NCI-H2081 (cell line): ENCODE measurements around the gene PPP2R2D.
"Not testable (repeated sequence)": the region's sequence is repeated elsewhere in the genome, so short reads cannot be mapped to it uniquely, and the experiment has no call there.

Experiments used
- DNase-seq, 2 experiments: peaks; one replicate each; lab custom pipeline; 2025; lab: John Stamatoyannopoulos, UW

The PPP2R2D gene

GRCh38 chr10:131977323-131978096, 76.7 kb downstream of the PPP2R2D start:
- DNase-seq, result no peak

DNA sequence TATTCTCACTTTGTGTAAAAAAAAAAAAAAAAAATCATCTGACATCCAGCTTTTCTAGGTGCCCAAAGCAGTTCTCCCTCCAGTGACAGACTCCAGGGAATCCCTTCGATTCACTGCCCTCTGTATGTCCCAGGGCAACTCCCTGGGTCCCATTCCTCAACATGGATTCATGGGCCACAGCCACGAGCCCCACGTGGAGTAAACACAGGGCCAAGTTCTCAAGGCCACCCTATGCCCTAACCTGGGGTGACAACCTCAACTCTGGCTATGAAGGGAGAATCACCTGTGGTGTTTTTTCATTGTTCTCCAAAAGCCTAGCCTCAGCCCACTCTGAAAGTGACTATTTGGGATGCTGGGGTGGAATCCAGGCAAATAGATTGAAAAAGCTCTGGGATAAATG, 77.6 kb downstream of the PPP2R2D start:
- no peak for DNase-seq

DNA sequence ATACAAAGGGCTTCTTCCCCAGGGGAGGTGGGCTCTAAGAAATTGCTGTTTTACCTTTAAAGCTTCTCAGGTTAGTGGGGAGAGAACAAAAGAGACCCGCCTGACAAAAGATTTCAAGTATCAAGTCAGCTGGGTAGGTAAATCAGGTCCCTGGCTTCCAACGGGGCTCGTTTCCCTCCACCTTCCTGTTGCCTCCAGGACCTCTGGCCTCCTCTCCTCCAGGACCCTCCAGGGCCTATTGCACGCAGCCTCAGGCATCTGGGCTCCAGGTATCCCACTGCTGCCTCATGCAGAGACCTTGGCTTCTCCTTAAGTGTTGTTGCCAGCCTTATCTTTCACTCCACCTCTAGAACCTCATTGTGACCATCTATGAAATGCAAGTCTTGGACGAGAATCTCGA, 78.0 kb downstream of the PPP2R2D start:
- DNase-seq, result no peak

GRCh38 chr10:131979336-131979735, 78.5 kb downstream of the PPP2R2D start:
- DNase-seq, result no peak

- DNase-seq, result no peak
Measured at GRCh38 chr10:131979821-131980270, 79.0 kb downstream of the PPP2R2D start.

DNA sequence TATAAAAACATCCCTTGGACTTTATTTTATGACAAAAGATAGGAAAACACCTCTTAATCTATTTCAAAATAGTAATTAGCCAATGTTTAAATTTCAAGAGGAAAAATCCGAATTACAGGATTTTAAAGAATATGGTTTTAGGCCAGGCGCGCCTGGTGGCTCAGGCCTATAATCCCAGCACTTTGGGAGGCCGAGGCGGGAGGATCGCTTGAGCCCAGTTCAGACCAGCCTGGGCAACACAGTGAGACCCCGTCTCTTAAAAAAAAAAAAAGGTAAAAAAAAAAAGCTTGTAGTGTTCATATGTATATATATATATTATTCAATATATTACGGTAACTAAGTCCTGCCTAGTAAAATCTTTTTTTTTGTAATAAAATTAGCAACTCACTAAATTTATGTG, 79.5 kb downstream of the PPP2R2D start:
- DNase-seq, result no peak

- peak in 1 of 2 experiments; percentile 3 for DNase-seq
Measured at GRCh38 chr10:131980761-131981428, 80.1 kb downstream of the PPP2R2D start.

DNA sequence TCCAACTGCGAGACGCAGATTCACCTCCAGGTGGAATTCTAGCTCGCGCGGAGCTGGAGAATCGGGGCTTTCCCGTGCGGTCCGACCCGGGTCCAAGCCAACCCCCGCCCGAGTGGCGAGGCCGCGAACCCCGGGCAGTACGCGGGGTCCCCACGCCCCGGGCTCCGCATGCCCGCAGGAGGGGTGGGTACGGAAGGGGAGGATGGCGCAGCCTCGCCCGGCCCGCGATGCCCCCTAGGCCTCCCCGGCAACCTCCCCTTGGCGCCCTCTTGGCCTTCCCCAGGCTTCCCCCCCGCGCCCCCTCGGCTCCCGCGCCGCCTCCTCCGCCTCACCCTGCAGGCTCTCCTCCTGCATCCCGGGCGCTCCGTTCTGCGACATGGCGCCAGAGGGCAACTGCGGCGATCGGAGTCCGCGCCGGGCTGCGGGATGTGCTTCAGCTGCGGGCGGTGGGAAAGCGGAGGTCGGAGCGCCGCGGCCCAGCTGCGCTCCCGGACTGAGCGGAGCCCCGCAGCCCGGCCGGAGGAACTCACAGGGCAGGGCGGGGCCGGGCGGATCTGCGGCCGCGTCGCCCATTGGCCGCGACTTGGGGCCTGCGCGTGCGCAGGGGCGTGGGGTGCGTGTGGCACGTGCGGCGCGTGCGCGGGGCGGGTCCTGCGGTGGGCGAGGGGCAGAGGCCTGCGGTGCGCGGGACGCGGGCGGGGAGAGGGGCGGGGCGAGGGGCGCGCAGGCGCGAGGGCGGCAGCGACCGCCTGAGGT, 80.8 kb downstream of the PPP2R2D start, which contains the start of gene BNIP3:
TSS of gene BNIP3 (minus strand) at position 495 of the 756 bp plus-strand sequence. CDS start at position 378, 117 bp downstream.
- DNase-seq, result peak; percentile 86 to 89

- no peak for DNase-seq
Measured at GRCh38 chr10:131982185-131982756, 81.5 kb downstream of the PPP2R2D start.

- DNase-seq, result no peak
Measured at GRCh38 chr10:131982796-131983195, 82.0 kb downstream of the PPP2R2D start.

DNA sequence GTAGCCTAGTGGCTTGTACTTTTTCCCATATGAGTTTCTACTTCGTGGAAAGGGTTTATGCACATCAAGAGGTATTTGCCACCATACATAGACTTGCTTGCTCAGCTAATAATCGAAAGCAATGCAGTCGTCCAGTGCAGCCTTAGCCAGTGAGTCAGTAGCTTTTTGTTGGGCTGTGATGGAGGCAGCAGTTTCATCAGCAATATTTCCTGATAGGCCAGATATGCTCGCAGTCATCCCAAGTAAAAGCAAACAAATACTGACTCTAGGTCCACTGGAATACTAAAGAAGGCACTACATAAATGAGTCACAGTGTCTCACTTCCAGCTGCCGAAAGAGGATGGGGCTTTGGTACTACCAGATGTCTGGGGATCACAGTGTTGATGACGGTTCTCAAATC, 83.0 kb downstream of the PPP2R2D start:
- no peak for DNase-seq

DNA sequence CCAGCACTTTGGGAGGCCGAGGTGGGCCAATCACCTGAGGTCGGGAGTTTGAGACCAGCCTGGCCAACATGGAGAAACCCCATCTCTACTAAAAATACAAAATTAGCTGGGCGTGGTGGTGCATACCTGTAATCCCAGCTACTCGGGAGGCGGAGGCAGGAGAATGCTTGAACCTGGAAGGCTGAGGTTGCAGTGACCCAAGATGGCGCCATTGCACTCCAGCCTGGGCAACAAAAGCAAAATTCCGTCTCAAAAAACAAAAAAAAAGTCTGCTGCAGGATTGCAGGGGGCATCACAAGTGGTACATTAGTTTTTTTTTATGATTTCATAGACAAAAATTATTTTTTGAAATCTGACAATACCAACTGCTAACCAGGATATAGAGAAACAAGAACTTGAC, 86.0 kb downstream of the PPP2R2D start:
- not testable (repeated sequence) for DNase-seq

DNA sequence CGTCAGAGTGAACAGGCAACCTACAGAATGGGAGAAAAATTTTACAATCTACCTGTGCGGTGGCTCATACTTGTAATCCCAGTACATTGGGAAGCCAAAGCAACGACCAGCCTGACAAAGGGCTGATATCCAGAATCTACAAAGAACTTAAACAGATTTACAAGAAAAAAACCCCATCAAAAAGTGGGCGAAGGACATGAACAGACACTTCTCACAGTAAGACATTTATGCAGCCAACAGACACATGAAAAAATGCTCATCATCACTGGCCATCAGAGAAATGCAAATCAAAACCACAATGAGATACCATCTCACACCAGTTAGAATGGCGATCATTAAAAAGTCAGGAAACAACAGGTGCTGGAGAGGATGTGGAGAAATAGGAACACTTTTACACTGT, 86.5 kb downstream of the PPP2R2D start:
- DNase-seq, result not testable (repeated sequence)

GRCh38 chr10:131987786-131988185, 87.0 kb downstream of the PPP2R2D start:
- not testable (repeated sequence) for DNase-seq

GRCh38 chr10:131991726-131992125, 90.9 kb downstream of the PPP2R2D start:
- DNase-seq, result no peak

DNA sequence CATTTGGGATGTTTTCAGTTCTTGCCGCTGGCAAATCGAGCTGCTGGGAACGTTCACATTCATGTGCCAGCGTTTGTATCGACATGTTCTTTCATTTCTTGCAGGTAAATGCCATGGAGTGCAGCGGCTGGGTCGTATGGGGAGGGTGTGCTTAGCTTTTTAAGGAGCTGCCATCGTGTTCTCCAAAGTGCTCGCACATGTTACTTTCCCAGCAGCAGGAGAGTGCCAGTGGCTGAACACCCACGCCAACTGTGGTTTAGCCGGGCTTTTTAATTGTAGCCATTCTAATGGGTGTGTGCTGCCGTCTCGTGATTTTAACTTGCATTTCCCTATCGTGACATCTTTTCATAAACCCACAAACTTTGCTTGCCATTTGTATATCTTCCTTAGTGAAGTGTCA, 92.5 kb downstream of the PPP2R2D start:
- DNase-seq, result no peak

- no peak for DNase-seq
Measured at GRCh38 chr10:131994435-131994834, 93.6 kb downstream of the PPP2R2D start.

DNA sequence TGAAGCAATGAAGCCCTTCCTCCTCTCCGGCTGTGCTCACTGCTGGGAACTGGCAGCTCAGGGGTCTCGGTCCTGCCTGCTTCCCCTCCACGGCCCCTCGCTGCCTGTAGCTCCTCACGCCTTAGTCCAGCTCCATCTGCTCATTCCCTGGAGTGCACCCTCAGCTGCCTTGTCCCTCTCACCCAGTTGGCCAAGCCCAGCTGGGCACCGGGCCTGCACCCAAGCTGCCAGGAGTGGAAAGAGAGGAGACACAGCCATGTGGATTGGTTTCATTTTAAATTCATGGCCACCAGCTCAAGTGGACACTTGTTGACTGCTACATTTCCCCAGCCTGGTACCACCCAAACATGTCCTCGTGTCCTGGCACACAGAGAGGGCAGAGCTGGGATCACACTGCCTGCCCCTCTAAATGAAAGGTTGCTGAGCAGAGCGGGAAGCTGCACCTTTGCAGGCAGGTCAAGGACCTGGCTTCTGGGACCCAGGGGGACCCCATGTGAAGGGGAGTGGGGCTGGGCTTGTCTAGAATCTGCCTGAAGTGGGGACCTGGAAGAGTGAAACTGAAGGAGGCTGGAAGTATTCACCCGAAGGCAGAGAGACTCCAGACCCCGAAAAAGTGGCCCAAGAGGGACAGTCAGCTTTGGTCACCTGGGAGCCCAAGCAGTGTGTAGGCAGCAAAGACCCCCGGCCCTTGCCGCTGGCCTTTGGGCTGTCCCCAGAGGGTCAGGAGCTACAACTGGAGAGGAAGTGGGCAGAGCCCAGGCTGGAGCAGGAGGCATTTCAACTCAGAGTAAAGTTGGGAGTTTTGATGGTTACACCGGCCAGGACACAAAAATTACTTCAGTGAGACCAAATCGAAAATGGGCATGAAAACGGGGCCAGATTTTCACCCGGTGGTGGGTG, 95.9 kb downstream of the PPP2R2D start:
- no peak for DNase-seq

DNA sequence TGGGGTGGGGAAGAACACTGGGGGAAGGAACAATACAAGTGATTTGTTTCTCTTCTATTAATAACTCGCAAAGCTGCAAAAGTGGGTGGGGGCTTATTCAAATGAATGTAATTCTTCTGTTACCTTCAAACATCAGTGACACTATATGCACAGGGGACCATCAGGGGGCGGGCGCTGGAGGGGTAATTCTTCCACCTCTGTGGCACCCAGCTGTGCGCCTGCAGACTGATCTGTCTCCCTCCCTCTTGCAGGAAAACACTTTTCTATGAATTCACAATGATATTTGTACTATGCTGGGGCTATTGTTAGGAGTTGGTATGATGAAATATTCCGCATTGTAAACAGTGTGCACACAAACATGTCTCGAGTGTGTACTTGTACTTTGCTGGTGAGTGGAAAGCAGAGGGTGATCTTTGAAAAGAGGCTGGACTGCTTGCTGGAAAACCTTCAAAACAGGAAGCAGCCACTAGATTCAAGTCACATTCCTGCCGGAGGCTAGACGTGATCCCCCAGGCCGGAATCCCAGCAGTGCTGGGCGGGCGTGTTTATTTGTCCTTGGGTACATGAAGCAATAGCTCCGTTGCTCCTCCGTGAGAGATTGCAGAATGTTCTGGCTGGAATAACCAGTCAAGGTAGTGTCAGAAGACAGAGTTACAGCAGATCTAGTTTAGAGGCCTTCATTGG, 96.7 kb downstream of the PPP2R2D start:
- no peak for DNase-seq

DNA sequence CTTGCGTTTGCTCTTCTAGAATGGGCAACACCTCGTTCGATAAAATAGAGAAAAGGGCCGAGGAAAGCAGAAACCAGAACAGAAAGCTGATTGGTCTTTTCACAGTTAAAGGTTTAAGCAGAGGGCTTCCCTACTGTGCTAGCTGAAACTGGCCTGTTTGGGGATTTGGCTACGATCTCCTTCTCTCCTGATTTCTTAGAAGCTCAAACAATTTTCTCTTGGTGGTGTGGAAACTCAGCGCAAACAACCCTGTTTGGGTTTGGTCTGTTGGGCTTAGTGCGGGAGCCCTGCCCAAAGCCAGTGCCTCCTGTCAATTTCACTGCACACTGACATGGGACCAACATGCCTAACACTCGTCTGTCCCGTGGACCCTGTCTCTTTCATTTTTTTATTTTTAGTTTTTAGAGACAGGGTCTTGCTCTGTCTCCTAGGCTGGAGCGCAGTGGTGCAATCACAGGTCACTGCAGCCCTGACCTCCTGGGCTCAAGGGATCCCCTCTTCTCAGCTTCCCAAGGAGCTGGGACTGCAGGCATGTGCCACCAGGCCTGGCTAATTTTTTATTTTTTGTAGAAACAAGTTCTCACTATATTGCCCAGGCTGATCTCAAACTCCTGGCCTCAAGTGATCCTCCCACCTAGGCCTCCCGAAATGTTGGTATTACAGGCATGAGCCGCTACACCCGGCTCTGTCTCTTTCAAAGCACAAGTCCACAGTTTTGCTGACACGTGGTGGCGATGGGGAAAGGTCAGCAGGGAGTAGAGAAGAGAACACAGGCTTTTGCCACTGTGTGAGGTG, 97.4 kb downstream of the PPP2R2D start:
- no peak for DNase-seq
